Vagina (tissue), 2 donors: ENCODE measurements around the gene ARHGAP42. TPM values are rescaled to one million over a fixed set of nuclear protein-coding genes. Genes with fewer than 3 reads are reported as not detected.

ENCODE experiments used
- DNase-seq, 2 donors: peaks; one replicate each; pipeline ENCODE4 v3.0.0-alpha.2; 2017; ENCODE audit errors: extremely low spot score in 2 of 2
- H3K27ac ChIP-seq: fragments of 200-600 bp; sonication (generic); one replicate; pipeline ENCODE4 v1.5.1; 2019
- H3K27me3 ChIP-seq: fragments of 200-600 bp; sonication (generic); one replicate; pipeline ENCODE4 v1.5.1; 2019
- H3K36me3 ChIP-seq, 2 donors: fragments of 200-600 bp; sonication (generic); one replicate each; pipeline ENCODE4 v1.5.1; 2017 to 2019
- H3K4me1 ChIP-seq: fragments of 200-600 bp; sonication (generic); one replicate; pipeline ENCODE4 v1.5.1; 2019
- H3K4me3 ChIP-seq, 2 donors: fragments of 200-600 bp; sonication (generic); 1 replicate in 1 of 2; 2 replicates in 1 of 2; pipeline ENCODE4 v1.5.1; 2016 to 2019
- H3K9me3 ChIP-seq: fragments of 200-600 bp; sonication (generic); one replicate; pipeline ENCODE4 v1.5.1; 2019
- POLR2A ChIP-seq, 2 donors: fragments of 450-650 bp; IDR thresholded peaks; one replicate each; pipeline ENCODE4 v1.6.1; 2017; ENCODE audit warnings: antibody characterized with exemption in 2 of 2, mild to moderate bottlenecking in 2 of 2, moderate library complexity in 2 of 2
- POLR2AphosphoS5 ChIP-seq, 2 donors: sonication (generic); formaldehyde crosslinking; IDR thresholded peaks; one replicate each; pipeline ENCODE4 v1.9.0; 2017; ENCODE audit warnings: antibody characterized with exemption in 2 of 2, mild to moderate bottlenecking in 2 of 2, low read depth in 1 of 2; ENCODE audit not compliant: insufficient read depth in 1 of 2
- intact Hi-C: fragments of 100-400 bp; cut with DNase I; formaldehyde crosslinking; loops from one replicate; pipeline ENCODE4 v1.15.1; 2023
- total RNA-seq: library from RNA; depleted of rRNA; stranded (reverse); fragments of >200 nt; gene quantifications from one replicate; pipeline ENCODE4 v1.2.3, GENCODE V29; 2016
- TF ChIP-seq, protein P1 (sequence below), 3 experiments: fragments of 450-650 bp in 2 of 3; fragments of 200-600 bp in 1 of 3; sonication (generic) in 1 of 3; IDR thresholded peaks; one replicate each; pipeline ENCODE4 v1.5.1; 2017 to 2019; ENCODE audit warnings: antibody characterized with exemption in 3 of 3, mild to moderate bottlenecking in 2 of 3, moderate library complexity in 2 of 3

Gene ARHGAP42
- total RNA-seq, 1 donor from 2014 or later: 5.9 TPM

DNA sequence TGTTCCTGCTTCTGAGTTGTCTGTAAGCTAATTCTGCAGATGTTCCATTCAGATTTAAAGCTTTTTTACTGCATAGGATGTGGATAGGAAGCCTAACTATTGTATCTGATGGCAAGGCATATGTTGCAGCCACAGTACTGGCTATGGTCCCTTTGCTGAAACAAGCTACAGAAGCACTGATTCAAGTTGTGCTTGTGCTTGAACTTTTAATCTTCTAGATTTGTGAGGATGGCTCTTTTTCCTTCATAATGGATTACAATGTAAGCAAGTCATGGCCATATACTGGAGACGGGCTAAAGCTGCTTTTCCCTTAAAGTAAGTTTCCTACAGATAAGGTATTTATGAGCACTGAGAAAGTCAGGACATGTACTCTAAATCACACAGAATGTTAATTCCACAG is 303.8 kb downstream of the ARHGAP42 start:
- Histone ChIP-seq H3K36me3 (no peaks in the 10 kb centered on the region), H3K27ac (no peak overlapping the region), H3K4me3 (no peak overlapping the region), H3K4me1 (peaks cover 11% of the 10 kb centered on the region), H3K27me3 (no peaks in the 10 kb centered on the region), H3K9me3 (no peaks in the 10 kb centered on the region)
- no peak for DNase-seq
- TF ChIP-seq, protein P1, sequence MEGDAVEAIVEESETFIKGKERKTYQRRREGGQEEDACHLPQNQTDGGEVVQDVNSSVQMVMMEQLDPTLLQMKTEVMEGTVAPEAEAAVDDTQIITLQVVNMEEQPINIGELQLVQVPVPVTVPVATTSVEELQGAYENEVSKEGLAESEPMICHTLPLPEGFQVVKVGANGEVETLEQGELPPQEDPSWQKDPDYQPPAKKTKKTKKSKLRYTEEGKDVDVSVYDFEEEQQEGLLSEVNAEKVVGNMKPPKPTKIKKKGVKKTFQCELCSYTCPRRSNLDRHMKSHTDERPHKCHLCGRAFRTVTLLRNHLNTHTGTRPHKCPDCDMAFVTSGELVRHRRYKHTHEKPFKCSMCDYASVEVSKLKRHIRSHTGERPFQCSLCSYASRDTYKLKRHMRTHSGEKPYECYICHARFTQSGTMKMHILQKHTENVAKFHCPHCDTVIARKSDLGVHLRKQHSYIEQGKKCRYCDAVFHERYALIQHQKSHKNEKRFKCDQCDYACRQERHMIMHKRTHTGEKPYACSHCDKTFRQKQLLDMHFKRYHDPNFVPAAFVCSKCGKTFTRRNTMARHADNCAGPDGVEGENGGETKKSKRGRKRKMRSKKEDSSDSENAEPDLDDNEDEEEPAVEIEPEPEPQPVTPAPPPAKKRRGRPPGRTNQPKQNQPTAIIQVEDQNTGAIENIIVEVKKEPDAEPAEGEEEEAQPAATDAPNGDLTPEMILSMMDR (IDR thresholded peaks at IDR 0.05): no peak
- TF ChIP-seq POLR2A (IDR thresholded peaks at IDR 0.05) (no peak), POLR2AphosphoS5 (IDR thresholded peaks at IDR 0.05; ENCODE audit: insufficient read depth in 1 of 2, low read depth in 1 of 2) (no peak)
- intact Hi-C loops: no loop called here

DNA sequence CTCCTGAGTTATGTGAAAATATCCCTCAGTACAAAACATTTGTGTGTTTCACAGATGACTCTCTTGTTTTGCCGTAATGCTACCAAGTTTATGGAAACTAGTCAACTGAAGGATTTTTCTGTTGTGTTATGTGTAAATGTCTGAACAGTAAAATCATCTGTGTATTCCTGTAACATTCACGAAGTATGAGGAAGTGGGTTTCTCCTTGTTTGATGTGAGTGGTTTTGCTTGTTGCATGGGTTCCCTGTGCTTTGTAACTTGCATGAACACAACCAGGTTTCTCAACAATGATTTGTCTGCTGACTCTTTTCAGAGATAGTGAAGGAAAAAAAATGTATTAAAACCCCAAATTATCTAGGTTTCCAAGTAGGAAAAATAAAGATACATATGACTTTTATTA is 304.5 kb downstream of the ARHGAP42 start:
- H3K4me1 ChIP-seq: peaks cover 11% of the 10 kb centered on the region
- no peak for DNase-seq
- no peak for TF ChIP-seq POLR2A (IDR thresholded peaks at IDR 0.05)
- TF ChIP-seq POLR2AphosphoS5 (IDR thresholded peaks at IDR 0.05; ENCODE audit: insufficient read depth in 1 of 2, low read depth in 1 of 2): no peak
- TF ChIP-seq, protein P1 (IDR thresholded peaks at IDR 0.05): no peak
- intact Hi-C loops: no loop called here
- H3K27me3 ChIP-seq: no peaks in the 10 kb centered on the region
- no peaks in the 10 kb centered on the region for H3K36me3 ChIP-seq
- H3K4me3 ChIP-seq: no peak overlapping the region
- H3K9me3 ChIP-seq: no peaks in the 10 kb centered on the region
- no peak overlapping the region for H3K27ac ChIP-seq

DNA sequence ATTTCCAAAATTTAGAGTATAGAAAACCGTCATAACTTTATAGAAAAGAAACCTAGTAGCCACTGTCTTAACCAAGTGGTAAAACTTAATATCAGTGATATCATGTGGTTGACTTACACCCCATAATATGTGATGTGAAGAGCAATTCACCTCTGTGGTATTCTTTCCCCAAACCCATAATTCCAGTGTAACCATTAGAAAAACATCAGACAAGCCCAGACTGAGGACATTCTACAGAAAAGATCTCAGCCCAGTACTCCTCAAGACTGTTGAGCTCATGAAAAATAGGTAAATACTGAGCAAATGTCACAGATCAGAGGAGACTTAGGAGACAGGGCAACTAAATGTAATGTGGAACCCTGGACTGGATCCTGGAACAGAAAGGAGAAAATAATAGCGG is 307.9 kb downstream of the ARHGAP42 start:
- no peak for TF ChIP-seq POLR2A (IDR thresholded peaks at IDR 0.05)
- TF ChIP-seq, protein P1 (IDR thresholded peaks at IDR 0.05): no peak
- no peak for TF ChIP-seq POLR2AphosphoS5 (IDR thresholded peaks at IDR 0.05; ENCODE audit: insufficient read depth in 1 of 2, low read depth in 1 of 2)
- Histone ChIP-seq H3K9me3 (no peaks in the 10 kb centered on the region), H3K27ac (no peak overlapping the region), H3K36me3 (no peaks in the 10 kb centered on the region), H3K27me3 (no peaks in the 10 kb centered on the region), H3K4me1 (peaks cover 11% of the 10 kb centered on the region), H3K4me3 (no peak overlapping the region)
- intact Hi-C loops: no loop called here
- DNase-seq: no peak

DNA sequence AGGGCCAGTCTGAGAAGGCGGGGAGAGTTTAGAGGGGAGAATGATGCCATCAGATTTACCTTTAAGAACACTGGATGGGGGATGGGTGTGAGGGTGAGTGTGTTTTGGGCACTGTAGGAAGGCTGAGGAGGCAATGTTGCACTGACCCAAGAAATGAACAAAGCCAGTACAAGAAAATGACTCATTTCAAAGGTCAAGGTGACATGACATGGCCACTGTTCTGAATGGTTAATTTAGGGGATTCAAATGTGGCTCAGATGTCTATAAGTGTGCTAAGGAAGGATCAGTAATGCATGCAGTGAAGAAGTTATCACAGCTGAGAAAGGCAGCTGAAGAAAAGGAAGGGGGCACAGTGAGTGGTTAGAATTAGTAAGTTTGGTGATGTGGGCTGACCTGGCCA is 312.7 kb downstream of the ARHGAP42 start:
- Histone ChIP-seq H3K36me3 (no peaks in the 10 kb centered on the region), H3K27ac (no peak overlapping the region), H3K9me3 (no peaks in the 10 kb centered on the region), H3K4me1 (no peaks in the 10 kb centered on the region), H3K4me3 (no peak overlapping the region), H3K27me3 (no peaks in the 10 kb centered on the region)
- TF ChIP-seq POLR2A (IDR thresholded peaks at IDR 0.05) (no peak), POLR2AphosphoS5 (IDR thresholded peaks at IDR 0.05; ENCODE audit: insufficient read depth in 1 of 2, low read depth in 1 of 2) (no peak)
- TF ChIP-seq, protein P1 (IDR thresholded peaks at IDR 0.05): no peak
- no peak for DNase-seq
- intact Hi-C loops: no loop called here

DNA sequence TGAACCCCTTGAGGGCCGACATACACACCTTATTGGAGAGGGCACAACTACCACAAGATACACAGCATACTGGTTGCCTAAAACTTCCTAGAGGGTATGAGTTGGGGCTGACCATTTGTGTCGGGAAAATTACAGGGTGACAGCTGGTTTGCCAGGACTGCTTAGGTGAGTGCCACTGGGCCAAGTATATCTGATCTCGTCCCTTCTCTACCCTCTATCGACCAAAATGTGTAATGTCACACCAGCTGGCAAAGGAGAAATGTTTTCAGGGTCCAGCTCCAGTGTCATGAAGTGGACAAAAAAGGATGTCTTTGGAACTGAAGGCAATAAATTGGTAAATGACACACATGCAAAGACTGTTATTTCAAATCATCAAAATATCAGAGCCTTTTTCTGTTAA is 316.4 kb downstream of the ARHGAP42 start:
- intact Hi-C loops: no loop called here
- no peak overlapping the region for H3K27ac ChIP-seq
- no peaks in the 10 kb centered on the region for H3K36me3 ChIP-seq
- no peaks in the 10 kb centered on the region for H3K4me1 ChIP-seq
- no peaks in the 10 kb centered on the region for H3K27me3 ChIP-seq
- TF ChIP-seq, protein P1 (IDR thresholded peaks at IDR 0.05): no peak
- TF ChIP-seq POLR2AphosphoS5 (IDR thresholded peaks at IDR 0.05; ENCODE audit: insufficient read depth in 1 of 2, low read depth in 1 of 2) (no peak), POLR2A (IDR thresholded peaks at IDR 0.05) (no peak)
- no peak overlapping the region for H3K4me3 ChIP-seq
- DNase-seq: no peak
- no peaks in the 10 kb centered on the region for H3K9me3 ChIP-seq
